IMR-90 (cell line): Measurements from ENCODE around the gene TGFB2. TPM values are rescaled to one million over a fixed set of nuclear protein-coding genes. Genes with fewer than 3 reads are reported as not detected.

Experiments
- ATAC-seq: fragments of 200-7000 bp; cut with Tn5 transposase; 2 replicates; pipeline ENCODE4 v1.9.1; 2020; ENCODE audit warnings: low read depth, mild to moderate bottlenecking, moderate library complexity
- BruUV-seq: library from RNA; stranded (reverse); fragments of 400-500 nt; replicated peaks from 2 replicates; lab custom pipeline; 2021; lab: Mats Ljungman, UMichigan
- CTCF ChIA-PET: fragments of 300-600 bp; formaldehyde crosslinking; extraction: SDS; loops from one replicate; lab custom pipeline; 2021; ENCODE audit warnings: antibody characterized with exemption; lab: Yijun Ruan, JAX
- POLR2A ChIA-PET: fragments of 300-600 bp; sonication (Branson Sonifier 250); formaldehyde crosslinking; loops from one replicate; lab custom pipeline; 2022; ENCODE audit warnings: antibody characterized with exemption; ENCODE audit not compliant: unreplicated experiment; lab: Charles Lee
- DNase-seq: peaks from one replicate; pipeline ENCODE4 v3.0.0; 2013
- H2AFZ ChIP-seq: replicated peaks from 2 replicates; pipeline ENCODE3; 2013; ENCODE audit warnings: low read length, mild to moderate bottlenecking; ENCODE audit not compliant: poor library complexity
- H2AK5ac ChIP-seq: 2 replicates; pipeline ENCODE4 v1.6.1; 2013; ENCODE audit warnings: low read depth, low read length, inconsistent platforms
- H2AK9ac ChIP-seq: replicated peaks from 2 replicates; pipeline ENCODE3; 2013; ENCODE audit warnings: mild to moderate bottlenecking, low read depth, low read length, moderate library complexity; ENCODE audit not compliant: poor library complexity
- H2BK120ac ChIP-seq: 2 replicates; pipeline ENCODE4 v1.6.1; 2013; ENCODE audit warnings: low read depth, low read length, inconsistent platforms
- H2BK15ac ChIP-seq: 3 replicates; pipeline ENCODE4 v1.6.1; 2013; ENCODE audit warnings: low read depth, low read length, inconsistent platforms
- H2BK20ac ChIP-seq: 2 replicates; pipeline ENCODE4 v1.6.1; 2013; ENCODE audit warnings: low read depth, mild to moderate bottlenecking, inconsistent platforms, low read length, moderate library complexity
- H2BK5ac ChIP-seq: 2 replicates; pipeline ENCODE4 v1.6.1; 2013; ENCODE audit warnings: mild to moderate bottlenecking, low read depth, low read length, inconsistent platforms; ENCODE audit not compliant: poor library complexity, severe bottlenecking
- H3K14ac ChIP-seq: replicated peaks from 2 replicates; pipeline ENCODE4 v1.6.1; 2013; ENCODE audit warnings: low read depth, low read length, inconsistent platforms
- H3K18ac ChIP-seq: 2 replicates; pipeline ENCODE4 v1.6.1; 2013; ENCODE audit warnings: low read depth, low read length, control low read depth
- H3K23ac ChIP-seq: 2 replicates; pipeline ENCODE4 v1.6.1; 2013; ENCODE audit warnings: low read depth, low read length, inconsistent platforms
- H3K27ac ChIP-seq: 2 replicates; pipeline ENCODE4 v1.5.1; 2013; ENCODE audit warnings: mild to moderate bottlenecking, control low read depth, low read length; ENCODE audit not compliant: insufficient read depth
- H3K27me3 ChIP-seq: 2 replicates; pipeline ENCODE4 v1.6.1; 2013; ENCODE audit warnings: low read length; ENCODE audit not compliant: control insufficient read depth, insufficient read depth
- H3K36me3 ChIP-seq: 2 replicates; pipeline ENCODE4 v1.6.1; 2013; ENCODE audit warnings: low read length, mixed read lengths; ENCODE audit not compliant: control insufficient read depth, insufficient read depth
- H3K4ac ChIP-seq: 2 replicates; pipeline ENCODE4 v1.6.1; 2013; ENCODE audit warnings: low read depth, low read length, inconsistent platforms
- H3K4me1 ChIP-seq: 2 replicates; pipeline ENCODE4 v1.6.1; 2013; ENCODE audit warnings: low read length, mixed read lengths; ENCODE audit not compliant: control insufficient read depth, insufficient read depth
- H3K4me2 ChIP-seq: 2 replicates; pipeline ENCODE4 v1.6.1; 2013; ENCODE audit warnings: low read depth, mild to moderate bottlenecking, control low read depth, low read length, moderate library complexity
- H3K4me3 ChIP-seq: 2 replicates; pipeline ENCODE4 v1.5.1; 2013; ENCODE audit warnings: low read depth, mild to moderate bottlenecking, control low read depth, low read length, moderate library complexity; ENCODE audit not compliant: insufficient read depth
- H3K56ac ChIP-seq: 2 replicates; pipeline ENCODE4 v1.6.1; 2013; ENCODE audit warnings: low read length, inconsistent platforms; ENCODE audit not compliant: insufficient read depth; ENCODE audit errors: extremely low read depth
- H3K79me1 ChIP-seq, 2 experiments: 2 replicates each; pipeline ENCODE4 v1.6.1; 2013; ENCODE audit warnings: low read length in 2 of 2, inconsistent platforms in 1 of 2, low read depth in 1 of 2
- H3K9ac ChIP-seq: 2 replicates; pipeline ENCODE4 v1.6.1; 2013; ENCODE audit warnings: low read depth, low read length, control low read depth
- H3K9me1 ChIP-seq: 2 replicates; pipeline ENCODE4 v1.6.1; 2013; ENCODE audit warnings: low read length, inconsistent platforms; ENCODE audit not compliant: insufficient read depth
- H3K9me3 ChIP-seq: 2 replicates; pipeline ENCODE4 v1.6.1; 2013; ENCODE audit warnings: low read length; ENCODE audit not compliant: control insufficient read depth, insufficient read depth
- H4K20me1 ChIP-seq: 2 replicates; pipeline ENCODE4 v1.6.1; 2013; ENCODE audit warnings: low read length, inconsistent platforms; ENCODE audit not compliant: insufficient read depth
- H4K5ac ChIP-seq: 2 replicates; pipeline ENCODE4 v1.6.1; 2013; ENCODE audit warnings: mild to moderate bottlenecking, low read depth, low read length, control low read depth
- H4K8ac ChIP-seq, 2 experiments: 2 replicates each; pipeline ENCODE4 v1.6.1; 2013; ENCODE audit warnings: low read depth in 2 of 2, low read length in 2 of 2, control low read depth in 1 of 2, inconsistent platforms in 1 of 2
- H4K91ac ChIP-seq: 2 replicates; pipeline ENCODE4 v1.6.1; 2013; ENCODE audit warnings: low read depth, low read length, inconsistent platforms; ENCODE audit not compliant: insufficient read depth
- BHLHE40 ChIP-seq: fragments of 150-350 bp; IDR thresholded peaks from 2 replicates; pipeline ENCODE4 v1.6.1; 2016; ENCODE audit warnings: mild to moderate bottlenecking, low read depth, low read length
- CEBPB ChIP-seq: IDR thresholded peaks from 2 replicates; pipeline ENCODE4 v1.6.1; 2012; ENCODE audit warnings: low read depth, low read length, improper control_type of control experiment
- CHD1 ChIP-seq: IDR thresholded peaks from 2 replicates; pipeline ENCODE4 v1.6.1; 2012; ENCODE audit warnings: low read depth, low read length, improper control_type of control experiment
- ELK1 ChIP-seq: fragments of 150-350 bp; IDR thresholded peaks from 2 replicates; pipeline ENCODE4 v1.6.1; 2016; ENCODE audit warnings: low read depth, mild to moderate bottlenecking, low read length, moderate library complexity, borderline replicate concordance
- FOS ChIP-seq: fragments of 150-350 bp; IDR thresholded peaks from 2 replicates; pipeline ENCODE4 v1.6.1; 2016; ENCODE audit warnings: low read depth, low read length
- MAFK ChIP-seq: IDR thresholded peaks from 2 replicates; pipeline ENCODE4 v1.6.1; 2012; ENCODE audit warnings: low read depth, low read length, improper control_type of control experiment
- MAZ ChIP-seq: IDR thresholded peaks from 2 replicates; pipeline ENCODE4 v1.6.1; 2012; ENCODE audit warnings: low read depth, mild to moderate bottlenecking, low read length, improper control_type of control experiment, moderate library complexity, borderline replicate concordance
- MXI1 ChIP-seq: IDR thresholded peaks from 2 replicates; pipeline ENCODE4 v1.6.1; 2012; ENCODE audit warnings: low read depth, mild to moderate bottlenecking, low read length, moderate library complexity, borderline replicate concordance
- NFE2L2 ChIP-seq: fragments of 150-350 bp; IDR thresholded peaks from 2 replicates; pipeline ENCODE4 v1.6.1; 2016; ENCODE audit warnings: low read depth, mild to moderate bottlenecking, low read length
- POLR2A ChIP-seq: IDR thresholded peaks from 2 replicates; pipeline ENCODE4 v1.6.1; 2012; ENCODE audit warnings: mild to moderate bottlenecking, low read depth, low read length
- RAD21 ChIP-seq: IDR thresholded peaks from 2 replicates; pipeline ENCODE4 v1.6.1; 2012; ENCODE audit warnings: low read length, improper control_type of control experiment
- RFX5 ChIP-seq: IDR thresholded peaks from 2 replicates; pipeline ENCODE4 v1.8.0; 2012; ENCODE audit warnings: low read depth, mild to moderate bottlenecking, low read length, moderate library complexity
- WGBS, 2 experiments: methylation state at CpG; one replicate each; pipeline versions ENCODE4 v1.1.5 to v1.1.7; 2013; ENCODE audit warnings: missing lambda C conversion rate in 2 of 2; ENCODE audit not compliant: insufficient read length in 1 of 2; ENCODE audit errors: extremely low coverage in 2 of 2; 5-methylcytosine and 5-hydroxymethylcytosine counted together
- dilution Hi-C: fragments of 300-500 bp; cut with HindIII; formaldehyde crosslinking; loops from one replicate; pipeline ENCODE4 v1.14.3; 2018; ENCODE audit warnings: low sequenced_read_pairs; ENCODE audit not compliant: unreplicated experiment
- in situ Hi-C: fragments of 300-500 bp; cut with MboI; formaldehyde crosslinking; loops from 3 replicates; pipeline ENCODE4 v1.14.3; 2019; ENCODE audit warnings: low sequenced_read_pairs, inconsistent platforms, mixed read lengths
- intact Hi-C: fragments of 100-400 bp; cut with micrococcal nuclease; formaldehyde crosslinking; loops from 2 replicates; pipeline ENCODE4 v1.10.0; 2022
- polyA plus RNA-seq, 3 experiments: library from polyadenylated mRNA; depleted of rRNA; stranded (reverse); fragments of >200 nt; gene quantifications; 2 replicates each; pipeline ENCODE4 v1.2.3, GENCODE V29; 2012; ENCODE audit warnings: low replicate concordance in 1 of 3
- total RNA-seq: library from RNA; depleted of rRNA; stranded (reverse); fragments of >200 nt; gene quantifications from 2 replicates; pipeline ENCODE4 v1.2.3, GENCODE V29; 2012
- TF ChIP-seq, protein P1 (sequence below): fragments of 150-350 bp; IDR thresholded peaks from 2 replicates; pipeline ENCODE4 v1.6.1; 2017; ENCODE audit warnings: mild to moderate bottlenecking, antibody characterized with exemption, low read length, low read depth

Gene TGFB2
- total and polyA plus RNA-seq, 2 of the 4 experiments (the other 2 are of a cell fraction): 3.7 to 3.8 TPM

- Histone ChIP-seq H3K14ac (peak overlapping the region; percentile 76), H2BK15ac (peak overlapping the region; percentile 93), H2AK5ac (no peak overlapping the region; the same call in 1 of the 2 replicates), H3K23ac (peak overlapping the region; percentile 89; the same call in 1 of the 2 replicates), H3K9ac (peak overlapping the region; percentile 94), H4K8ac (peak overlapping the region; percentile 19 to 48; a peak in 3 of 4 replicates), H3K18ac (peak overlapping the region; percentile 89), H3K9me1 (peaks cover 7% of the 10 kb centered on the region; the same call in 1 of the 2 replicates), H3K4me1 (peaks cover 6% of the 10 kb centered on the region), H2AFZ (no peak overlapping the region), H4K20me1 (no peaks in the 10 kb centered on the region), H2AK9ac (no peak overlapping the region), H3K27ac (peak overlapping the region; percentile 76), H2BK5ac (peak overlapping the region; percentile 39), H3K36me3 (no peaks in the 10 kb centered on the region), H3K4me3 (peak overlapping the region; percentile 81), H3K56ac (peak overlapping the region; percentile 71), H2BK20ac (peak overlapping the region; percentile 45; the same call in 1 of the 2 replicates), H3K79me1 (peaks cover 6 to 18% of the 10 kb centered on the region in 2 experiments), H3K27me3 (no peaks in the 10 kb centered on the region), H3K9me3 (no peaks in the 10 kb centered on the region), H3K4me2 (peak overlapping the region; percentile 87), H4K5ac (peak overlapping the region; percentile 87), H3K4ac (peak overlapping the region; percentile 77), H4K91ac (peak overlapping the region; percentile 84), H2BK120ac (peak overlapping the region; percentile 70)
- CTCF ChIA-PET: interaction anchor here (1.1 kb wide), 1 partner anchor 719 kb away, joined by 3 read pairs; no protein-coding TSS in a partner anchor
- DNase-seq: peak; percentile 70
- no CpG with 5 or more reads among the region's 9 CpGs for WGBS, 2 experiments
- intact Hi-C loops: loop anchor here (2.0 to 10.0 kb wide), 7 partner anchors 324 to 1219 kb away; partner anchors contain the start of gene LYPLAL1
- TF ChIP-seq, protein P1, sequence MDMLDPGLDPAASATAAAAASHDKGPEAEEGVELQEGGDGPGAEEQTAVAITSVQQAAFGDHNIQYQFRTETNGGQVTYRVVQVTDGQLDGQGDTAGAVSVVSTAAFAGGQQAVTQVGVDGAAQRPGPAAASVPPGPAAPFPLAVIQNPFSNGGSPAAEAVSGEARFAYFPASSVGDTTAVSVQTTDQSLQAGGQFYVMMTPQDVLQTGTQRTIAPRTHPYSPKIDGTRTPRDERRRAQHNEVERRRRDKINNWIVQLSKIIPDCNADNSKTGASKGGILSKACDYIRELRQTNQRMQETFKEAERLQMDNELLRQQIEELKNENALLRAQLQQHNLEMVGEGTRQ: no peak
- TF ChIP-seq MAFK (no peak), BHLHE40 (no peak), RAD21 (no peak), ELK1 (no peak), CHD1 (no peak), MAZ (no peak), NFE2L2 (no peak), FOS (no peak), POLR2A (no peak), CEBPB (no peak), MXI1 (no peak), RFX5 (no peak)
- BruUV-seq: no TSS peak
- peak; percentile 25 for ATAC-seq
- POLR2A ChIA-PET: interaction anchor here (0.6 to 1.4 kb wide), 5 partner anchors 10 to 839 kb away, joined by 3 to 5 read pairs (median 4); partner anchors contain the start of gene LYPLAL1
- dilution Hi-C loops: no loop called here
- in situ Hi-C loops: loop anchor here (5.0 to 10.0 kb wide), 3 partner anchors 719 to 1037 kb away; partner anchors contain the start of gene LYPLAL1
Observed at GRCh38 chr1:218347723-218348627, 2.8 kb downstream of the TGFB2 start.
